Activated T-helper 2 cell treated with anti-CD3 and anti-CD28 coated beads, Interferon-gamma antibody, Interleukin-2, Interleukin-4, amounts not matched to agents 10 μg/mL and 5 μg/mL and 100 μg/mL, durations not matched to agents 14 hours and 24 hours and 36 hours (primary cell): Measurements from ENCODE around the gene COL5A1. TPM values are rescaled to one million over a fixed set of nuclear protein-coding genes. Genes with fewer than 3 reads are reported as not detected.

Experiments used
- DNase-seq: peaks from one replicate; pipeline ENCODE4 v3.0.0; 2021; ENCODE audit warnings: low spot score
- H3K27ac Mint-ChIP-seq: one replicate; pipeline ENCODE4 v1.8.0; 2021; ENCODE audit warnings: mixed read lengths
- H3K27me3 Mint-ChIP-seq: one replicate; pipeline ENCODE4 v1.8.0; 2021; ENCODE audit warnings: low read depth, mixed read lengths
- H3K36me3 Mint-ChIP-seq: one replicate; pipeline ENCODE4 v1.8.0; 2021; ENCODE audit warnings: low read depth, mixed read lengths
- H3K4me1 Mint-ChIP-seq: one replicate; pipeline ENCODE4 v1.8.0; 2021; ENCODE audit warnings: low read depth, mixed read lengths
- H3K4me3 Mint-ChIP-seq: one replicate; pipeline ENCODE4 v1.8.0; 2021; ENCODE audit warnings: low read depth, mild to moderate bottlenecking, moderate library complexity, mixed read lengths
- H3K9me3 Mint-ChIP-seq: one replicate; pipeline ENCODE4 v1.8.0; 2021; ENCODE audit warnings: mixed read lengths
- intact Hi-C: fragments of 100-400 bp; cut with micrococcal nuclease; formaldehyde crosslinking; loops from one replicate; pipeline ENCODE4 v1.15.1; 2023
- total RNA-seq: library from RNA; stranded (reverse); gene quantifications from 2 replicates; pipeline ENCODE4 v1.2.3, GENCODE V29; 2022

COL5A1 gene
- total RNA-seq, 1 donor from 2014 or later = not detected

GRCh38 chr9:134633362-134634142 lies 8.1 kb upstream of the COL5A1 start:
- H3K4me1 Mint-ChIP-seq = no peaks in the 10 kb centered on the region
- no peak overlapping the region for H3K4me3 Mint-ChIP-seq
- no peak overlapping the region for H3K27ac Mint-ChIP-seq
- intact Hi-C loops = no loop called here
- H3K36me3 Mint-ChIP-seq = no peaks in the 10 kb centered on the region
- no peaks in the 10 kb centered on the region for H3K27me3 Mint-ChIP-seq
- H3K9me3 Mint-ChIP-seq = no peaks in the 10 kb centered on the region
- DNase-seq = no peak

DNA sequence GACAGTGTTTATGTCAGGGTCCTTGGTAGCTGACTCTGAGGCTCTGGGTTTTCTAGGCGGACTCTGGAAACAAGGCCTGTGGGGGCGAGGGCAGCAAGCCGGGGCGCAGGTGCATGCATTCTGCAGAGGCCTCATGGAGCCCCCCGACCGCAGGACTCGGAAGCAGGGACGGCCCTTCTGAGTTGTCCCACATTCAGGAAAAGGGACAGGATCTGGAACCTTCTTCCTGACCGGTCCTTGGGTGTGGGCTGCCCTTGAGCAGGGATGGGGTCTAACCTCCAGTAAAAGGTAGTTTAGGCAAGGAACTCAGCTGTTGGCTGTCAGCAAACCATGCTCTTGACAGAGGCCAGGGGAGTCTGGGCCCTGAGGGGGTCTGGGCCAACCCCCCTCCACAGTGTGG lies 7.4 kb upstream of the COL5A1 start:
- no peak for DNase-seq
- Mint-ChIP-seq H3K4me3 (no peak overlapping the region), H3K9me3 (no peaks in the 10 kb centered on the region)

DNA sequence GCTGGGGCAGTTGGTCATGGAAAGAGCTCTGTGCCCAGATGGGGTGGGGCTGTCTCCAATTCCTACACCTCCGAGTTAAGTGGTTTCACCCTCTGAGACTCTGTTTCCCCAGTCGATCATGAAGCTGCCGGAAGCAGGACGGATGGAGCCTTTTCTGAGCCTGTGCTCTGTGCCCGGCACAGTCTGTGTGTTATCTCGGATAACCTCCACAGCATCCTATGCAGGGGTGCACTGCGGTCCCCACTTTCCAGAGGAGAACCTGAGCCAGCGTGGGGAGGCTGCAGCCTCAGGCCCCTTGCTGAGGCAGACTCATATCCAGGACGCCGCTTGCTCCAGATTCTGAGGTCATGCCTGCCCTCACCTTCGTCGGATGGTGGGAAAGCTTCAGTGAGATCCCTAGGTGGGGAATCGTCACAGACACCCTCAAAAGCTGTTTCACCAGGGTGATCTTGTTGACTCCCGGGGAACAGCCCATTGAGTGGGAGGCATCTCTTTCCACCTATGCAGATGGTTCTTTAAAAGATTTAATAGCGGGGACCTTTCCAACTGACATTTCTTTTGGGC lies 6.9 kb upstream of the COL5A1 start:
- no peak overlapping the region for H3K27ac Mint-ChIP-seq

More for the DNA sequence above, 7.4 kb upstream of the COL5A1 start:
- Mint-ChIP-seq H3K4me1 (no peaks in the 10 kb centered on the region), H3K27me3 (no peaks in the 10 kb centered on the region), H3K36me3 (no peaks in the 10 kb centered on the region), H3K27ac (no peak overlapping the region)
- intact Hi-C loops = no loop called here

GRCh38 chr9:134635351-134636148 lies 6.1 kb upstream of the COL5A1 start:
- Mint-ChIP-seq H3K27ac (no peak overlapping the region), H3K27me3 (peaks cover 5% of the 10 kb centered on the region), H3K4me3 (no peak overlapping the region), H3K4me1 (no peaks in the 10 kb centered on the region), H3K9me3 (no peaks in the 10 kb centered on the region), H3K36me3 (no peaks in the 10 kb centered on the region)
- no peak for DNase-seq
- intact Hi-C loops = no loop called here

More for the DNA sequence above, 6.9 kb upstream of the COL5A1 start:
- H3K4me1 Mint-ChIP-seq = no peaks in the 10 kb centered on the region
- H3K36me3 Mint-ChIP-seq = no peaks in the 10 kb centered on the region
- H3K4me3 Mint-ChIP-seq = no peak overlapping the region
- intact Hi-C loops = no loop called here
- DNase-seq = no peak
- no peaks in the 10 kb centered on the region for H3K27me3 Mint-ChIP-seq
- no peaks in the 10 kb centered on the region for H3K9me3 Mint-ChIP-seq

DNA sequence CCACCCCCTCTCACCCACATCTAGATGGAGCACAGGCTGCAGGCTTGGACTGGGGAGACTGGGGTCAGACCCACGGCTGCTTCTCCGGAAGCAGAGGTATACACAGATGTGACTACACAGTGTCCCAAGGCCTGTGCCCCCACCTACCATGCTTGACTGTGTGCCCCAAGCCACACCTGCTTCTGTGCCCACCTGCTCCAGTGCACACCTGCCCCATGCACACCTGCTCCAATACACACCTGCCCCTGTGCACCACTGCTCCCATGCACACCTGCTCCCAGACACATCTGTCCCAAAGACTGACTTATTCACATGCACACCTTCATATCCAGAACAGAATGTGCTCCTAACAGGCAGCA lies 5.5 kb upstream of the COL5A1 start:
- H3K27ac Mint-ChIP-seq = no peak overlapping the region
- DNase-seq = no peak
- no peaks in the 10 kb centered on the region for H3K36me3 Mint-ChIP-seq
- no peaks in the 10 kb centered on the region for H3K9me3 Mint-ChIP-seq
- intact Hi-C loops = no loop called here
- H3K27me3 Mint-ChIP-seq = peaks cover 8% of the 10 kb centered on the region
- H3K4me3 Mint-ChIP-seq = no peak overlapping the region
- no peaks in the 10 kb centered on the region for H3K4me1 Mint-ChIP-seq

- no peak for DNase-seq
- Mint-ChIP-seq H3K4me3 (no peak overlapping the region), H3K9me3 (no peaks in the 10 kb centered on the region)
Observed at GRCh38 chr9:134637241-134637640, 4.4 kb upstream of the COL5A1 start.

GRCh38 chr9:134637696-134638501 lies 3.7 kb upstream of the COL5A1 start:
- H3K36me3 Mint-ChIP-seq = no peaks in the 10 kb centered on the region
- no peak overlapping the region for H3K4me3 Mint-ChIP-seq
- H3K27me3 Mint-ChIP-seq = peaks cover 10% of the 10 kb centered on the region
- H3K9me3 Mint-ChIP-seq = no peaks in the 10 kb centered on the region
- H3K27ac Mint-ChIP-seq = no peak overlapping the region
- DNase-seq = no peak
- no peaks in the 10 kb centered on the region for H3K4me1 Mint-ChIP-seq
- intact Hi-C loops = no loop called here

More at GRCh38 chr9:134637241-134637640, 4.4 kb upstream of the COL5A1 start:
- intact Hi-C loops = no loop called here
- Mint-ChIP-seq H3K27ac (no peak overlapping the region), H3K36me3 (no peaks in the 10 kb centered on the region), H3K27me3 (peaks cover 8% of the 10 kb centered on the region), H3K4me1 (no peaks in the 10 kb centered on the region)

- H3K27ac Mint-ChIP-seq = no peak overlapping the region
- H3K4me3 Mint-ChIP-seq = no peak overlapping the region
- intact Hi-C loops = no loop called here
- H3K4me1 Mint-ChIP-seq = no peaks in the 10 kb centered on the region
- no peak for DNase-seq
- H3K9me3 Mint-ChIP-seq = no peaks in the 10 kb centered on the region
- peaks cover 15% of the 10 kb centered on the region for H3K27me3 Mint-ChIP-seq
- H3K36me3 Mint-ChIP-seq = no peaks in the 10 kb centered on the region
Observed at GRCh38 chr9:134638502-134639090, 3.0 kb upstream of the COL5A1 start.

- Mint-ChIP-seq H3K4me1 (no peaks in the 10 kb centered on the region), H3K9me3 (no peaks in the 10 kb centered on the region), H3K27ac (no peak overlapping the region), H3K36me3 (no peaks in the 10 kb centered on the region), H3K27me3 (peaks cover 15% of the 10 kb centered on the region), H3K4me3 (no peak overlapping the region)
- intact Hi-C loops = no loop called here
- no peak for DNase-seq
Observed at GRCh38 chr9:134639994-134640393, 1.6 kb upstream of the COL5A1 start.

GRCh38 chr9:134640506-134641172 lies 964 bp upstream of the COL5A1 start:
- no peak for DNase-seq
- no peak overlapping the region for H3K27ac Mint-ChIP-seq
- no peaks in the 10 kb centered on the region for H3K4me1 Mint-ChIP-seq
- intact Hi-C loops = no loop called here
- H3K9me3 Mint-ChIP-seq = no peaks in the 10 kb centered on the region
- peaks cover 15% of the 10 kb centered on the region for H3K27me3 Mint-ChIP-seq
- H3K4me3 Mint-ChIP-seq = no peak overlapping the region
- H3K36me3 Mint-ChIP-seq = no peaks in the 10 kb centered on the region

DNA sequence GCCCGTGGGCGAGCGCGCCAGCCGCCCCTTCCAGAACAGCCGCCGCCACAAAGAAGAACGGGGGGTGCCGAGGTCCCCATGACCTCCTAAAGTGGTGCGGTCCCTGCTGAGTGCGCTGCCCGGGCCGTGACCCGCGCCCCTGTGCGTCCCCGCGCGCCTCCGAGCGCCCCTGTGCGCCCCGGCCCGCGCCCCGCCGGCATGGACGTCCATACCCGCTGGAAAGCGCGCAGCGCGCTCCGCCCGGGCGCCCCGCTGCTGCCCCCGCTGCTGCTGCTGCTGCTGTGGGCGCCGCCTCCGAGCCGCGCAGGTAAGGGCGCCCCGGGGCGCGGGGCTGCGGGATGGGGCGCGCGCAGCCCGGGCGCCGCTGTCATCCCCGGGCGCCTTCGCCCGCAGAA lies 384 bp downstream of the COL5A1 start:
- intact Hi-C loops = no loop called here
- H3K4me3 Mint-ChIP-seq = no peak overlapping the region
- no peaks in the 10 kb centered on the region for H3K4me1 Mint-ChIP-seq
- H3K27me3 Mint-ChIP-seq = peaks cover 15% of the 10 kb centered on the region
- no peak for DNase-seq
- H3K9me3 Mint-ChIP-seq = no peaks in the 10 kb centered on the region
- H3K36me3 Mint-ChIP-seq = no peaks in the 10 kb centered on the region
- H3K27ac Mint-ChIP-seq = no peak overlapping the region
